Keratinocyte (primary cell): Measurements from ENCODE around the gene PTPRN2.

ENCODE experiments used
- CTCF ChIP-seq, 3 experiments: IDR thresholded peaks in 1 of 3; conservative IDR thresholded peaks in 1 of 3; optimal IDR thresholded peaks in 1 of 3; 2 replicates in 2 of 3; 3 replicates in 1 of 3; pipeline versions ENCODE3 to v1.5.1; 2011; ENCODE audit warnings: low read length in 3 of 3, mild to moderate bottlenecking in 3 of 3, moderate library complexity in 2 of 3, control low read depth in 1 of 3, inconsistent platforms in 1 of 3; ENCODE audit not compliant: insufficient read depth in 2 of 3; ENCODE audit errors: extremely low read depth in 1 of 3
- EZH2 ChIP-seq: IDR thresholded peaks from one replicate; pipeline ENCODE4 v1.6.1; 2012; ENCODE audit warnings: inconsistent platforms, mild to moderate bottlenecking, low read length, moderate library complexity

- TF ChIP-seq CTCF (optimal IDR thresholded peaks at IDR 0.05 in 1 of 3, IDR thresholded peaks at IDR 0.05 in 1 of 3, conservative IDR thresholded peaks at IDR 0.05 in 1 of 3; ENCODE audit: extremely low read depth in 1 of 3, insufficient read depth in 2 of 3, low read length in 3 of 3), result no peak
- no peak for TF ChIP-seq EZH2
Observed at GRCh38 chr7:157903710-157904109, 683.9 kb downstream of the PTPRN2 start.
